22Rv1 (cell line): ENCODE results near the gene ITGBL1.

Experiments
- ZFX ChIP-seq: fragments of 450-650 bp; IDR thresholded peaks from 2 replicates; pipeline ENCODE4 v1.6.1; 2017; ENCODE audit warnings: antibody characterized with exemption, borderline replicate concordance
- TF ChIP-seq, protein P1 (sequence below): fragments of 450-650 bp; IDR thresholded peaks from 2 replicates; pipeline ENCODE4 v1.5.1; 2017; ENCODE audit warnings: mild to moderate bottlenecking

DNA sequence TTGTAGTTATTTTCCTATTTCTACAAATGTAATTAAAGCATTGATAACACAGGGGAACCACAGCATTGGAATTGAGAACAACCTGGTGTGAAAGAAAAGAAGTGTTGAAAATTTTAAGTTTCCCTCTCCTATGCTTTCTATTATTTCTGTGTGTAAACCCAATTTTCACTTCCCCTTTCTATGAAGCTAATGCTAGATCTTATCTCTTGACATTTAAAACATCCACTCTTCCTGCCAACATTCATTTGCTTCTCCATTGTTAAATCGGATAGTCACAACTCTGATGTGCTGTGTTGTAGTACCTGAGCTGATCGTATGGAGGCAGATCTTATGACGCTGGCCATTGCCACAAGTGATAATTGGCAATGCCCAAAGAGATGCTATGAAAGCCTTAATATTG is 203.0 kb downstream of the ITGBL1 start:
- TF ChIP-seq, protein P1, sequence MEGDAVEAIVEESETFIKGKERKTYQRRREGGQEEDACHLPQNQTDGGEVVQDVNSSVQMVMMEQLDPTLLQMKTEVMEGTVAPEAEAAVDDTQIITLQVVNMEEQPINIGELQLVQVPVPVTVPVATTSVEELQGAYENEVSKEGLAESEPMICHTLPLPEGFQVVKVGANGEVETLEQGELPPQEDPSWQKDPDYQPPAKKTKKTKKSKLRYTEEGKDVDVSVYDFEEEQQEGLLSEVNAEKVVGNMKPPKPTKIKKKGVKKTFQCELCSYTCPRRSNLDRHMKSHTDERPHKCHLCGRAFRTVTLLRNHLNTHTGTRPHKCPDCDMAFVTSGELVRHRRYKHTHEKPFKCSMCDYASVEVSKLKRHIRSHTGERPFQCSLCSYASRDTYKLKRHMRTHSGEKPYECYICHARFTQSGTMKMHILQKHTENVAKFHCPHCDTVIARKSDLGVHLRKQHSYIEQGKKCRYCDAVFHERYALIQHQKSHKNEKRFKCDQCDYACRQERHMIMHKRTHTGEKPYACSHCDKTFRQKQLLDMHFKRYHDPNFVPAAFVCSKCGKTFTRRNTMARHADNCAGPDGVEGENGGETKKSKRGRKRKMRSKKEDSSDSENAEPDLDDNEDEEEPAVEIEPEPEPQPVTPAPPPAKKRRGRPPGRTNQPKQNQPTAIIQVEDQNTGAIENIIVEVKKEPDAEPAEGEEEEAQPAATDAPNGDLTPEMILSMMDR = no peak
- TF ChIP-seq ZFX = no peak
